NCI-H345 treated with DMSO at 0.1 percent for 48 hours (cell line): ENCODE results near the gene C1QTNF4.

ENCODE experiments used
- DNase-seq: peaks from one replicate; lab custom pipeline; 2025; ENCODE audit not compliant: unreplicated experiment; lab: John Stamatoyannopoulos, UW

The C1QTNF4 gene

DNA sequence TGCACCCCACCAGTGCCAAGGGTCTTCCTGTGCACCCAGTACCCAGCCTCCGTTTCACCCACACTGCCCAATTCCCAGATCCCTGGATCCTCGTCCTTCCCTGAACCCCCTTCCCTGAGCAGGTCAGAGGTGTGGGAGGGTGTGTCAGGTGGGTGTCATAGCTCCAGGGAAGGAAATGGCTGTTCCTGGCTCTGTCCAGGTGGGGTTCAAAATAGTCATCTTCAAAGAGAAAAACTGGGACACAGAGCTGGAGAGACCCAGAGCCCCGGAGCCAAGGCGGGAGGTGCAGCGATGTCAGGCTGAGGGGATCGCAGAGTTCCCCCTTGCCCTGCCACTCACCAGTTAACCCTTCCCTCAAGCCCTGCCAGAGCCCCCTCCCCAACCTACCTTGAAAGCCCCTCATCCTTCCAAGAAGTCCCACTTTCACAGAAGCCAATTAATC is 698 bp downstream of the C1QTNF4 start:
- no peak for DNase-seq

DNA sequence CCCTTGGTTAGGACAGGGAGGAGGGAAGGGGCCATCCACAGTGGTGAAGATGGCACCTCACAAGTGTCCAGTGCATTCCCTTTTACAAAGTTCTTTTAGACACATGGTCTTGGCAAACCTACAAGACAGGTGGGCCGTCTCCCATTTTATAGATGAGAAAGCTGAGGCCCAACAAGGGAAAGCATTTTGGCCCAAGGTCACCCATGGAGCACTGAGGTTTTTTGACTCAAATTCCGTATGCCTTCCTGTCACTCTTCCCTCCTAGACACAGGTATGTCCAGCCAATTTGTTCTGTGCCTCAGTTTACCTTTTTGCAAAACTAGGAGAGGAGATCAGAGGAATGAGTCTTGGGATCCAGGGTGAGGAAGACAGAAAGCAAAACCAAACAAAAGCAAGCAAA is 1.2 kb downstream of the C1QTNF4 start:
- no peak for DNase-seq

DNA sequence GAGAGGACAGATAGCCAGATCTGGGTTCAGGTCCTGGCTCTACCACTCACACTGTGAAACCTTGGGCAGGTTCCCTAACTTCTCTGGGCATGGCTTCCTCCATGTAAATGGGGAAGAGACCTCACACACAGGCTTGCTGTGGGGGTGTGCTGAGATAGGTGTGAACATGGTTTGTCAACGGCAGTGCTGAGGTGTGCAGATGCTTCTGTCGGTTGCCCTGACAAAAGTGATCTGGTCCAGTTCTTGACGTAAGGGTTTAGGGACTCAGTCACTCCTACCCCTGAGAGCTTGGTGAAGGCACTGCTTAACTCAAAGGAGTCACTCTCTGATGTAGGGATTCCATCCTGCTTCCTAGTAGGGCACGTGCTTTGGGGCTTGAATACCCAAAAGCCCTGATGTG is 2.0 kb downstream of the C1QTNF4 start:
- no peak for DNase-seq

DNA sequence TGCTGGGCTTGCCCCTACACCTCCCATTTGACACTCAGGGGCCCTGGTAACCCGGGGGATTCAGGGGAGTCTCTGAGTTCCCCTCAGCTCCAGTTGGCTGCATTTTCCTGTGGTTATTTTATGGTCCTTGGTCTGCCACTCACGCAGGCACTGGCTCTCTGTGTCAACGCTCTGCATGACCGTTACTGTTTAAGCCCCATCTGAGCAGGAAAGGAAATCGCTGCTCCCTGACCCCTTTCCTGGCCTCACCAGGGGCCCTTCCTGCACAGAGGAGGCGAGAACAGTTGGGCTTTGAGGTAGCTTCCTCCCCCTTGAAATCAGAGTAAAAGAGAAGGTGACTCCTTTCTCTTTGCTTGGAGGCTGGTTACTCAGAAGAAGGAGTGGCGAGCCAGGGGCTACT is 2.4 kb downstream of the C1QTNF4 start:
- no peak for DNase-seq

DNA sequence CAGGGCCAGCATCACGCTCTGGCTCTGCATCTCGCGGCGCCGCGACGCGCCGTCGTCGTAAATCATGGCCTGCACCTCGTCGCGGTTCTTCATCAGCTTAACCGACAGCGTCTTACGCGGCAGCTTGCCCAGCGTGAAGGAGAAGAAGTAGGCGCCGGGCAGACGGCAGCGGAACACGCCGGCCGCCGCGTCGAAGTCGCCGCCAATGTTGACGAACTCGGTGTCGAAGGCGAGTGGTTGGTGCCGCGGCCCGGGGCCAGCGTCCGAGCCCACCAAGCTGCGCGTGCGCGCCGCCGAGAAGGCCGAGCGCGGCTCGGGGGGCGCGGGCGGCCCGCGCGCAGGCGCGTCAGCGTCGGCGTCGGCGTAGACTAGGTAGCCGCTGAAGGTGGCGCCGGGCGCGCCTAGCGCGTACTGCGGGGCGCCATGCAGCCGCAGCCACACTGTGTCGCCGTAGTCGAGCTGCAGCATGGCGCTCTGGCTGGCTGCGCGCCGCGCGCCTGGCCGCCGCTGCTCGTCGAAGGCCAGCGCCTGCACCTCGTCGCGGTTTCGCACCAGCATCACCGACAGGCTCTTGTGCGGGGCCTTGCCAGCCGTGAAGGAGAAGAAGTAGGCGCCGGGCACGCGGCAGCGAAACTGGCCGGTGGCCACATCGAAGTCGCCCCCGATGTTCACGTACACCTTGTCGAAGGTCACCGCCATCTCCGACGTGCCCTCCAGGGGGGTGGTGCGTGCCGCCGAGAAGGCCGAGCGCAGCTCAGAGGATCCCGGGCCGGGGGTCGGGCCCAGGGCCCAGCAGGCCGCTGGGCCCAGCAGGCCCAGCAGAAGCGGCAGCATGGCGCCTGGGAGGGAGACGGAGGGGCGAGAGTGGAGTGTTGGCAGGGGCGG is 4.0 kb downstream of the C1QTNF4 start:
- DNase-seq = no peak

DNA sequence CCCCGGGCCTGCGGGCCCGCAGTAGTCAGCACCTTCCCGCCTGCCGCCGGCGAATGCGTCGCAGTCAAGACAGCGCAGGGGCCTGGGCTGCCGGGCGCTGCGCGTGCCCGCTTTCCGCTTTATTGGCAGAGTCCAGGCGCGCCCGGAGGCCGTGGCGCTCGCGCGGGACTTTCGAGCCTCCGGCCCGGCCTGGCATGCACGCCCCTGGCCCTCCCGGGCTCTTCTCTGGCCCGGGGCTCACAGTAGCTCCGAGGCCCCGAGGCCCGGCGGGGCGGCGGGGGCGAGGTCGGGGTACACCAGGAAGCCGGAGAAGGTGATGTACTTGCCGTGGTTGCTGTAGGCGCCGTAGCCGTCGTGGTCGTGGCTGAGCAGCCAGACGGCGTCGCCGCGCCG is 4.6 kb downstream of the C1QTNF4 start:
- DNase-seq = no peak

DNA sequence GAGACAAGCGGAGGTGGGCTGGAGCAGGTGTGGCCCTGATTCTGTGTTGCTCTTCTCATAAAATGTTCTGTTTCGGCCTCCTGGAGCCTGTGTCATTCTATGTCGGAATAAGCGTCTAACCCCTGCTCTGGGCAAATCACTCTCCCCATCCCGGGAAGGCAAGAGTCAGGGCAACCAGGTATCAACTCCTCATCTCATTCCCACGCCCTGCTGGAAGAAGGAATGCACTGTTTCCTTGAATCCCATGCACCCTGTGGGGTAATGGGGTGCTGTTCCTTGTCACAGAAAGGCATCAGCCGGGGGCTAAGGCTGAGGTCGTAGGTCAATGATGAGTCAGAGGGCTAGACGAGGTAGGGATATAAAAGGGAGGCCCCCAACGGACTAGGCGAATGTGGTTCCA is 5.1 kb downstream of the C1QTNF4 start:
- no peak for DNase-seq

DNA sequence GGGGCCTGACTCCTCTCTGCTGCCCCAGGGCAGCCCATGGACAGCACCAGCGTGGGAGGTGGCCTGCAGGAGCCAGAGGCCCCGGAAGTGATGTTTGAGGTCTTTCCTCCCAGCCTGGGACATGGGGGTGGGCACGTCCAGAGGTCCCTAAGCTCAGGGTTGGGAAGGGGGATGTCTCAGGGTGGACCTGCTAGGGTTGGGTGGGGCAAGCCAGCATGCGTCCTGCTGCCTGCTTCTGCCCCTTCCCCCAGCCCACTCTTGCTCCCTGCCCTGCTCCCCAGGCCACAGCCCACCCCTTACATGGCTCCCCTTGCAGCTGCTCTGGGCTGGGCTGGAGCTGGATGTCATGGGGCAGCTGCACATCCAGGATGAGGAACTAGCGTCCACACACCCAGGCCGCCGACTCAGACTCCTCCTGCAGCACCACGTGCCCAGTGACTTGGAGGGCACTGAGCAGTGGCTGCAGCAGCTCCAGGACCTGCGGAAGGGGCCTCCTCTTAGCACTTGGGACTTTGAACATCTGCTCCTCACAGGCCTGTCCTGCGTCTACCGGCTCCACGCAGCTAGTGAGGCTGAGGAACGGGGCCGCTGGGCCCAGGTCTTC is 6.4 kb downstream of the C1QTNF4 start:
- no peak for DNase-seq

DNA sequence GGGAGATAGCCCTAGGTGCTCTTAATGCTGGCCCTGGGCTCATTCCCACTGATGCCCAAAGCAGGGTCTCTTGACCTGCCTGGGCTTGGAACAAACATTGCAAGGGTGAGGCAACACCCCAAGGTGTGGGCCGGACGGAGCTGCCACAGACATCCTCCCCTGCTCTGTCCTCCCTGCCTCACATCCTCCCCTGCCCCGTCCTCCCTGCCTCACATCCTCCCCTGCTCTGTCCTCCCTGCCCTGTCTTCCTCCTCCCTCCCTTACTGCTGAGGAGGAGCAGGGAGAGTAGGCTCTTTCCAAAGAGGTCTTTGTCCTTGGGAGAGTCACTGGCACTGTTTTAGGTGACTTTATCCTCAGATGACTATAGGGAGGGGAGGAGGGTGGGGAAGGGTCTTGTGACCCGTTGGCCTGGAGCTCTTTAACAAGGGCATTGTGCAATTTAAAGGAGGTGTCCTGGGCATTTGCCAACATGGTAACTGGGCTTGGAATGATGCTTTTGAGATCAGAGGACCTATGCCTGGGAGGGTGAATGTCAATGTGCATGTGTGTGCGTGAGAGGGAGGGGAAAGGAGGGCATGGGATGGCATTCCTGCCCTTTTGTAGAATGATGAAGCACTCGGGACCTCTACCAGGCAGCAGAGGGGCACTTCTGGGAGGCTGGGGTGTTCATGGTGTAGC is 7.0 kb downstream of the C1QTNF4 start:
- no peak for DNase-seq

DNA sequence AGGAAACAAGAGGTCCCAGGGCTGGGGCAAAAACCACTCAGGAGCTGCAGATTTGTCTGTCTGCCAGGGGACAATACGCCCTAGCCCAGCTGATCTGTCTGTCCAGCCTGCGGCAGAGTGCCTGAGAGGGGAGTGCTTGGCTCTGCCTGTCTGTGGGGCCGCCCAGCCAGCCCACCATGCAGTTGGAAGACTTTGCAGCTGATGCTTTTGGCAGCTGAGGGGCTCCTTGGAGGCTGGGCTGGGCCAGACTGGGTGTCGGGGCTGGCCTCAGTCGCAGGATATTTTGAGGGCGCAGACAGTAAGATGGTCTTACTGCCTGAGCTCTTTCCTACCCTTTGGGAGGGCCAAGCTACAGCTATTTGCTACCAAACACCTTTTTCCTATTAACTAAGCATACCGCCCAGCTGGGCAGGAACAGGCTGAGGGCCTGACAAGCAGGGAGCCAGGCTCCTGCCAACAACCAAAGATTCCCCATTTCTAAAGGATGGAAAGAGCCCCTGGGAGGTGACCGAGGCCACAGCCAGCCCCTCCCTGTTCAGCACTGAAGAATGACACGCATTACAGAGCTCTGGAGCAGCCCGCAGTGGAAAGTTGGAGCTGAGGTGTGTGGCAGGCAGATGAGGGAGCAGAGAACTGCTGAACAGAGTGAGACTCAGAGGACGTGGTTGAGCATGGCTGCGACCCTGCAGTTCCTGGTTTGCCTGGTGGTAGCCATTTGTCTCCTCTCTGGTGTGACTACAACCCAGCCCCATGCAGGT is 7.9 kb downstream of the C1QTNF4 start, which contains the start of gene FAM180B:
TSS of gene FAM180B (plus strand) at position 581 of the 758 bp plus-strand sequence. CDS start at position 672, 91 bp downstream.
- DNase-seq = no peak

DNA sequence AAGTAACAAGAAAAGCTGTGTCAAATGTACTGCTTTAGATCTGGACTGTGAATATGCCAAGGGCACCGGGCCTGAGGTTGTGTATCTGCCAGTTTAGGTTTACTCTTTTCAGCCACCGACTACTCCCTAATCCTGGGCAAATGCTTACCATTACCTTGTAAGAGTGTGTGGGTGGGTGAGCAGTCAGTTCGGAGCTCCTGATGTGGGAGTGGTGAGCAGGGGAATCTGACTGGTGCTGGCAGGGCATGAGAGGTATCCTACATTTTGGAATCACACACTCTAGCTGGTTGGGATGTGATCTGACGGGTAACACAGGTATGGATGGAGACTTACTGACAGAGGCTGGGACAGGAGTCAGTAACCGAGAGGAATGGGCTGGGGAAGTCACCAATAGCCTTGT is 10.4 kb downstream of the C1QTNF4 start:
- DNase-seq = no peak

DNA sequence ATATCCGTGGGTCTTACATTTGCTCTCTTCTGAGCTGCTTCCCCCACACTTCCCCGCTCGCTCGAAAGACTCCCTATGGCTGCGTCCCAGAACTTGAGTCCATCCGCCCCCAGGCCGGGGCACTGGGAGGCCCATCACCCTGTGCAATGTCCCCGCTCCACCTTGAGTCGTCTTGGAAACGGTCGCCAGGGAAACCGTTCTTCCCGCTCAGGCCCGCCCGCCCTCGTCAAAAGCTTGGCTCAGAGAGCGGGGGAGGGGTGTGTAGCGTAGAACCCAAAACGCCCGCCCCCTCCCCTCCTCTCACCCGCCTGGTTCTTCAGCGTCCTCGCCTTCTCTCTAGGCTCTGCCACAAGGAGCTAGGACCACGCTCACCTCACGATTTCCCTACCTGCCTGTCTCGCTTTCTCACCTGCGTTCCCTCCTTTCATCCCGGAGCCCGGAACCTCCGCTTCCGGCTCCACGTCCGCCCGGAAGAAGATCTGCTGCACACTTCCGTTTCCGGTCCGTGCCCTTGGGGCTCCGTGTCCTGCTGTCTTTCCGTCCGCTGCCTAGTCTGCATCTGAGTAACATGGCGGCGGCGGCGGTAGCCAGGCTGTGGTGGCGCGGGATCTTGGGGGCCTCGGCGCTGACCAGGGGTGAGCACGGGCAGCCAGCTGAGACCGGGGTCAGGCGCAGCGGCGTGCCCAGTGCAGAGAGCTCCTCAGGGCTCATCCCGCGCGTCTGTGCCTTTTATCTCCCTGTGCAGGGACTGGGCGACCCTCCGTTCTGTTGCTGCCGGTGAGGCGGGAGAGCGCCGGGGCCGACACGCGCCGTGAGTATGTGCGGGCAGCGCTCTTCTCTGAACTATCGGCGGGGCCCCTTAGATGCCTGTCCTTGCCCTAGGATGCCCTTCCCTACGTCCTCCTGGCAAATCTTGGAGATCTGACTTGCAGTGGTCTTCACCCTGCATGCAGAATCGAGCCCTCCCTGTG is 15.4 kb downstream of the C1QTNF4 start, which contains the start of the genes KBTBD4 and NDUFS3:
TSS of gene KBTBD4 (minus strand) at position 447 of the 971 bp plus-strand sequence. CDS start at position 428, 19 bp downstream.
TSS of gene NDUFS3 (plus strand) at position 551 of the 971 bp plus-strand sequence. CDS start at position 569, 18 bp downstream.
- peak; percentile 68 for DNase-seq

DNA sequence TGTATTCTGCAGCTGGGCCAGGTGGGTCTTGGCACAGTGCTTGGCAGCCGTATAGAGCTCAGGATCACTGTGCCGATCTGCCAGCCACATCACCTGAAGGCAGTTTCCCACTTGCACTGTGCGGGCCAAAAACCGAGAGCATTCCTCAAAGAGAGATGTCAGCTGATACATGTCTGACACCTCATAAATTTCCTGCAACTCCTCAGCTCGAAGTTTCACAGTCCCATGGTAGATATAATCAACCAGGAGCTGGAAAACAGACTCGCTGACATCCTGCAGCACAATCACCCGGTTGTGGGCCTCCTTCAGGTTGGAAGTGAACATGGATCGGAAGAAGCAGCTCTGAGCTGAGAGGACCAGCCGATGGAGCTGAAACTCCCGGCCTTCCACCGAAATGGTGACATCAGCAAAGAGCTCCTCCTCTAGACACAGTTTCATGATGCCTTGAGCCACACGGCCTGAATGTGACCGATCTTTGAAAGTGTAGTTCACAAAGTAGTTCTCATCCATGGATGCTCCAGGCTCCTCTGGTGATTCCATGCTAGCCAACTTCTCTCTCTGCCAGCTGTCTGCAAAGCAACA is 16.7 kb downstream of the C1QTNF4 start:
- DNase-seq = no peak

DNA sequence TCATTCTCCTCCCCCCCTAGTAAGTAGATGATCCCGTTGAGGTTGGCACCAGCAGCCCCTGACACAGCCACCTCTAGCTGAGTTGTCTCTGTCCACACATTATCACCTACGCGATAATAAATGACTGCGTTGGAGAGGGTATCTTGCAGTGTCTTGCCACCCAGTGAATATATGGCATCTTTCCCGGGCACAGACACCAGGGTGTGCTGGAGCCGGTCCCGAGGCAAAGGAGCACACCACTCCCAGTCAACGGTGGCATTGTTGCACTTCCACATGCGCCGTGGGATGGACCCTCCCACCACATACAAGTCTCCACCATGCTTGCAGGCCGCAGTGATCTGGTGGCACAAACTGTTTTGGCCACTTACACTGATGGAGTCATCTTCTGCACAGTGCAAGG is 20.9 kb downstream of the C1QTNF4 start:
- DNase-seq = no peak

DNA sequence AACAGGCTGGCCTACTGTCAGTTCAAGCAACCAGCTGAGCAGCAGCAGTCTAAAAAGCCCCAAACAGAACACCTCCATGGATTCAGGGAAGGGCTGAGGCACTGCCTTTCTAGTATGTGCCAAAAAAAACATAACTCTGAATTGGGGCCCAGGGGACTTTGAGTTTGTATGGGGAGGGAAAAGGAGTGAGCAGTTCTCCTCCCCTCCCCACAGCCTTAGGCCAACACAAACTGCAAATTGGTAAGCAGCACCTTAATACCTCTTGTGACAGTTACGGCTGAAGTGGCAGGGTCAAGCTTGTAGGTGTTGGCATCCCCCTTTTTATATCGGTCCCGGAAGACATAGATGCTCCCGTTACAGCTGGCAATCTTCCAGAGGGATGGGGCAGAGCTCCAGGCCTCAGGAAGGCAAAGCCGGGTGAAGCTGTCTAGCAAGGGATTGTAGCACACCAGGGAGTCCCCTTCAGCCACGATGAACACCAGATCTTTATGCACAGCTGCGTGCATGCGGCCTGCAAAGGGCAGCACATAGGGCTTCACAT is 21.4 kb downstream of the C1QTNF4 start:
- DNase-seq = no peak

DNA sequence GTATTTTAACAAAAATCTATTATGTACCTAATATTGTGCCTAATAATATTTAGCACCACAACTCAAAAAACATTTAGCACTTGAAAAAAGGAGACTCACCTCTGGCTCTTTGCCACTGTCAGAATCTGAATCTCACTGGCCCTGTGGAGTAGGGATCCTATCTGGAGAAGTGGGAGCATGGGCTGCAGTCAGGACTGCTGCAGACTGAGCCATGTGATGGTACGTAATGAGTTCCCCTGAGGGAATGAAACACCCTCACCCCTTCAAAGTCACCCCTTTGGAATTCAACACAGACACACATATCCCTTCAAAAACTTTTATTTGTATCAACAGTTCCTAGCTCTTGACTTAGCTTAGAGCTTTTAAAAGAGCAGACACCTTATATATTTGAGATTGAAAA is 22.3 kb downstream of the C1QTNF4 start:
- DNase-seq = no peak

DNA sequence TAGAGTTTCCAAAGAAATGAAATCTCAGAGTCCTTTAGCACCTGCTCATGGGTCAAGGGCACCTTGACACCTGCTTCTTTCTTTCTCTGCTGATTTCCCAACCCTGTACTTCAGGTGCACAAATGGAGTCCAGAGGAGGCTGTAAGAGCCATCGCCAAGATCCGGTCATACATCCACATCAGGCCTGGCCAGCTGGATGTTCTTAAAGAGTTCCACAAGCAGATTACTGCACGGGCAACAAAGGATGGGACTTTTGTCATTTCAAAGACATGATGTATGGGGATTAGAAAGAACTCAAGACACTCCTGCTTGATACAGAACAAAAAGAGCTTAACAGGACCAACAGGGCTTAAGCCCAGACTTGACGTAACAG is 22.9 kb downstream of the C1QTNF4 start:
- DNase-seq = no peak

DNA sequence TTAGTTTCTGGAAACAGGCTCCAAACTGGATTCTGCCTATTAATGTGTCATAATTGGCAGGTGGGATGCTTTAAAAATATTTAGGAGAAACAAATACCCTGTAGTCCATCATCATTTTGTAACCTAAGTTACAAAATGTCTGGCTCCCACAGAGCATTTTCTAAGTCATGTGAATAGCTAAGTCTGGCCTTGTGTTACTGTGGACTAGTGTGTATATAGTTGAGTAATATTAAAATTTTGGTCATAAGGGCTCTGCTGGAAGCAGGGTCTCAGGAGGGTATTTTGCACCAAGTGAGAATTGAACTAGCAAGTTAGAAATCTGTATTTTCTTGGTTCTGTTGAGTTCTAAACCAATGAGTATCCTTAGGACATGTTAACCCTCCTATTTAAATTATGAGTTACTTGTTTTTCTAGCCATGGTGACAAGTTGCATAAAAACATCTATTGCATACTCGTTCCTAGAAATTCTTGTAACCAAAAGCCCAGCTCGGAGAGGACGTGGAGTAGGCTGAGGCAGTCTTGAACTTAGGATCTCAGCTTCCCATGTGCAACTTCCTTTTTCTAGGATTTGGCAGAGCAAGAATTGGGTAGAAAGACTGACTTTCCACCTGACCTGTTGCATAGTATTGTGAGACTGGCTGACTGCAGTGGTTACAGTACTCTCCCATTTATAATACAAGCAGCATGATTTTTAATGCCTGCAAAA is 23.4 kb downstream of the C1QTNF4 start:
- DNase-seq = no peak

DNA sequence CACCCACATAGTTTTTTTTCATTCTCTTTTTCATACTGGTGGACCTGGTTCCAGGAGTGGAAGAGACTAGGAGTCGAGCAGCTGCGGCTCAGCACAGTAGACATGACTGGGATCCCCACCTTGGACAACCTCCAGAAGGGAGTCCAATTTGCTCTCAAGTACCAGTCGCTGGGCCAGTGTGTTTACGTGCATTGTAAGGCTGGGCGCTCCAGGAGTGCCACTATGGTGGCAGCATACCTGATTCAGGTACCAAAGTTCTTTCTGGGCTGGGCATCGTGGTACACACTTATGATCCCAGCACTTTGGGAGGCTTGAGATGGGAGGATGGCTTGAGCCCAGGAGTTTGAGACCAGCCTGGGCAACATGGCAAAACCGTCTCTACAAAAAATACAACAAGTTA is 24.6 kb downstream of the C1QTNF4 start:
- DNase-seq = no peak
